ENCODE data around the gene INAVA.
A peak's percentile ranks its signal among the peaks of the same experiment; 100 is the strongest.
"Not testable (repeated sequence)": the region's sequence is repeated elsewhere in the genome, so short reads cannot be mapped to it uniquely, and the experiment has no call there.

INAVA gene

GRCh38 chr1:200949626-200950025, 54.9 kb downstream of the INAVA start:
- H3K27ac Mint-ChIP-seq = no peak overlapping the region
- no peaks in the 10 kb centered on the region for H3K4me1 Mint-ChIP-seq
- H3K9me3 Mint-ChIP-seq = peaks cover 13 to 14% of the 10 kb centered on the region in 2 donors
- H3K27me3 Mint-ChIP-seq = peaks cover 11% of the 10 kb centered on the region
- no peak overlapping the region for H3K4me3 Mint-ChIP-seq
- DNase-seq = no peak
- ATAC-seq = no peak

GRCh38 chr1:200951016-200951415, 56.3 kb downstream of the INAVA start:
- H3K4me3 Mint-ChIP-seq = no peak overlapping the region
- peaks cover 25% of the 10 kb centered on the region for H3K27me3 Mint-ChIP-seq
- H3K9me3 Mint-ChIP-seq = peaks cover 13 to 14% of the 10 kb centered on the region in 2 donors
- DNase-seq (no peak), ATAC-seq (no peak)
- no peak overlapping the region for H3K27ac Mint-ChIP-seq
- no peaks in the 10 kb centered on the region for H3K4me1 Mint-ChIP-seq

GRCh38 chr1:200954434-200954833, 59.7 kb downstream of the INAVA start:
- Mint-ChIP-seq H3K27ac (no peak overlapping the region), H3K27me3 (peaks cover 18% of the 10 kb centered on the region), H3K4me1 (no peaks in the 10 kb centered on the region), H3K9me3 (no peaks in the 10 kb centered on the region), H3K4me3 (no peak overlapping the region)
- DNase-seq = no peak
- no peak for ATAC-seq

GRCh38 chr1:200958597-200958996, 63.9 kb downstream of the INAVA start:
- DNase-seq (no peak), ATAC-seq (no peak)
- no peak overlapping the region for H3K4me3 Mint-ChIP-seq
- H3K9me3 Mint-ChIP-seq = no peaks in the 10 kb centered on the region
- H3K27ac Mint-ChIP-seq = no peak overlapping the region
- peaks cover 18% of the 10 kb centered on the region for H3K27me3 Mint-ChIP-seq
- no peaks in the 10 kb centered on the region for H3K4me1 Mint-ChIP-seq

- Mint-ChIP-seq H3K27me3 (peaks cover 16% of the 10 kb centered on the region), H3K9me3 (no peaks in the 10 kb centered on the region), H3K4me1 (no peaks in the 10 kb centered on the region), H3K4me3 (no peak overlapping the region), H3K27ac (peak overlapping the region in 1 of 2 donors; percentile 68)
- no peak for DNase-seq
- no peak for ATAC-seq
Observed at GRCh38 chr1:200959411-200959921, 64.8 kb downstream of the INAVA start.

GRCh38 chr1:200960236-200960947, 65.7 kb downstream of the INAVA start:
- ATAC-seq (no peak), DNase-seq (no peak)
- Mint-ChIP-seq H3K27me3 (peaks cover 6% of the 10 kb centered on the region), H3K4me1 (no peaks in the 10 kb centered on the region), H3K4me3 (no peak overlapping the region), H3K27ac (peak overlapping the region in 1 of 2 donors; percentile 59), H3K9me3 (no peaks in the 10 kb centered on the region)

GRCh38 chr1:200960948-200961340, 66.2 kb downstream of the INAVA start:
- no peaks in the 10 kb centered on the region for H3K9me3 Mint-ChIP-seq
- DNase-seq (no peak), ATAC-seq (no peak)
- H3K27me3 Mint-ChIP-seq = peaks cover under 1% of the 10 kb centered on the region
- H3K4me3 Mint-ChIP-seq = no peak overlapping the region
- H3K27ac Mint-ChIP-seq = no peak overlapping the region
- H3K4me1 Mint-ChIP-seq = no peaks in the 10 kb centered on the region

GRCh38 chr1:200962151-200962550, 67.5 kb downstream of the INAVA start:
- not testable (repeated sequence) for DNase-seq, H3K9me3 Mint-ChIP-seq, H3K4me1 Mint-ChIP-seq, H3K4me3 Mint-ChIP-seq, H3K27me3 Mint-ChIP-seq, ATAC-seq
- H3K27ac Mint-ChIP-seq = peak overlapping the region in 1 of 2 donors; percentile 29

GRCh38 chr1:200962631-200963030, 67.9 kb downstream of the INAVA start:
- Mint-ChIP-seq H3K27ac (peak overlapping the region; percentile 6 to 67), H3K4me3 (no peak overlapping the region), H3K27me3 (no peaks in the 10 kb centered on the region), H3K4me1 (no peaks in the 10 kb centered on the region), H3K9me3 (no peaks in the 10 kb centered on the region)
- ATAC-seq (no peak), DNase-seq (no peak)

GRCh38 chr1:200963076-200963475, 68.4 kb downstream of the INAVA start:
- DNase-seq = no peak
- H3K27me3 Mint-ChIP-seq = no peaks in the 10 kb centered on the region
- no peak overlapping the region for H3K4me3 Mint-ChIP-seq
- H3K4me1 Mint-ChIP-seq = no peaks in the 10 kb centered on the region
- no peaks in the 10 kb centered on the region for H3K9me3 Mint-ChIP-seq
- H3K27ac Mint-ChIP-seq = peak overlapping the region; percentile 6 to 67
- ATAC-seq = no peak

GRCh38 chr1:200963888-200964287, 69.2 kb downstream of the INAVA start:
- H3K4me1 Mint-ChIP-seq, H3K27me3 Mint-ChIP-seq, H3K27ac Mint-ChIP-seq, ATAC-seq, DNase-seq, H3K4me3 Mint-ChIP-seq, H3K9me3 Mint-ChIP-seq: not testable (repeated sequence)
